Mesenchymal stem cell (in vitro differentiated cells and primary cell): Measurements from ENCODE around the gene ZFYVE1.

Source experiments
- DNase-seq: peaks from one replicate; pipeline ENCODE4 v3.0.0-alpha.2; 2013
- H2AFZ ChIP-seq: one replicate; pipeline ENCODE4 v1.6.1; 2013; ENCODE audit warnings: low read depth, mild to moderate bottlenecking, control low read depth, inconsistent platforms, low read length, moderate library complexity
- H2AK5ac ChIP-seq: 2 replicates; pipeline ENCODE4 v1.6.1; 2013; ENCODE audit warnings: low read length, moderate library complexity, mild to moderate bottlenecking, inconsistent platforms; ENCODE audit not compliant: severe bottlenecking
- H2BK120ac ChIP-seq: one replicate; pipeline ENCODE4 v1.6.1; 2013; ENCODE audit warnings: low read depth, mild to moderate bottlenecking, inconsistent platforms, low read length, moderate library complexity
- H2BK12ac ChIP-seq, 2 experiments: one replicate each; pipeline ENCODE4 v1.6.1; 2013; ENCODE audit warnings: inconsistent platforms in 2 of 2, low read length in 2 of 2, mild to moderate bottlenecking in 2 of 2, moderate library complexity in 2 of 2, control low read depth in 1 of 2
- H2BK15ac ChIP-seq: one replicate; pipeline ENCODE4 v1.6.1; 2013; ENCODE audit warnings: mild to moderate bottlenecking, low read depth, inconsistent platforms; ENCODE audit not compliant: poor library complexity, severe bottlenecking
- H2BK5ac ChIP-seq: 2 replicates; pipeline ENCODE4 v1.6.1; 2013; ENCODE audit warnings: low read depth, mild to moderate bottlenecking, low read length, control low read depth, inconsistent platforms; ENCODE audit not compliant: poor library complexity, severe bottlenecking
- H3K14ac ChIP-seq, 2 experiments: one replicate each; pipeline ENCODE4 v1.6.1; 2013; ENCODE audit warnings: inconsistent platforms in 2 of 2, low read length in 2 of 2, control low read depth in 1 of 2, mild to moderate bottlenecking in 1 of 2, moderate library complexity in 1 of 2
- H3K18ac ChIP-seq, 2 experiments: one replicate each; pipeline ENCODE4 v1.6.1; 2013; ENCODE audit warnings: inconsistent platforms in 2 of 2, low read length in 2 of 2, control low read depth in 1 of 2, low read depth in 1 of 2, mild to moderate bottlenecking in 1 of 2
- H3K23ac ChIP-seq, 2 experiments: one replicate each; pipeline ENCODE4 v1.6.1; 2013; ENCODE audit warnings: inconsistent platforms in 2 of 2, low read length in 2 of 2, mild to moderate bottlenecking in 2 of 2, moderate library complexity in 2 of 2, control low read depth in 1 of 2
- H3K27ac ChIP-seq: 2 replicates; pipeline ENCODE4 v1.5.1; 2013; ENCODE audit warnings: mild to moderate bottlenecking, moderate library complexity, low read length, control low read depth, inconsistent platforms; ENCODE audit not compliant: poor library complexity, severe bottlenecking
- H3K27me3 ChIP-seq, 2 experiments: 2 replicates each; pipeline versions ENCODE4 v1.6.1 to v1.7.0; 2013; ENCODE audit warnings: low read length in 2 of 2, mild to moderate bottlenecking in 2 of 2, moderate library complexity in 2 of 2, control low read depth in 1 of 2, inconsistent platforms in 1 of 2; ENCODE audit not compliant: control insufficient read depth in 1 of 2, insufficient read depth in 1 of 2
- H3K36me3 ChIP-seq, 2 experiments: 2 replicates each; pipeline versions ENCODE4 v1.6.1 to v1.7.0; 2013; ENCODE audit warnings: low read length in 2 of 2, control low read depth in 1 of 2, inconsistent platforms in 1 of 2, low read depth in 1 of 2, mild to moderate bottlenecking in 1 of 2; ENCODE audit not compliant: insufficient read depth in 2 of 2, control insufficient read depth in 1 of 2
- H3K4ac ChIP-seq, 2 experiments: one replicate each; pipeline ENCODE4 v1.6.1; 2013; ENCODE audit warnings: inconsistent platforms in 2 of 2, low read length in 2 of 2, mild to moderate bottlenecking in 2 of 2, moderate library complexity in 2 of 2, control low read depth in 1 of 2, low read depth in 1 of 2
- H3K4me1 ChIP-seq: 2 replicates; pipeline ENCODE4 v1.6.1; 2013; ENCODE audit warnings: low read depth, low read length, control low read depth; ENCODE audit not compliant: control insufficient read depth, insufficient read depth
- H3K4me2 ChIP-seq: 2 replicates; pipeline ENCODE4 v1.6.1; 2013; ENCODE audit warnings: low read length, mild to moderate bottlenecking, inconsistent platforms; ENCODE audit not compliant: poor library complexity, severe bottlenecking
- H3K4me3 ChIP-seq, 2 experiments: 2 replicates each; pipeline versions ENCODE4 v1.5.1 to v1.7.0; 2013; ENCODE audit warnings: low read length in 2 of 2, mild to moderate bottlenecking in 2 of 2, control low read depth in 1 of 2, low read depth in 1 of 2; ENCODE audit not compliant: insufficient read depth in 1 of 2
- H3K79me1 ChIP-seq: replicated peaks from 2 replicates; pipeline ENCODE4 v1.6.1; 2013; ENCODE audit warnings: mild to moderate bottlenecking, control low read depth, low read length, inconsistent platforms; ENCODE audit not compliant: poor library complexity, severe bottlenecking
- H3K9ac ChIP-seq: 2 replicates; pipeline ENCODE4 v1.7.0; 2013; ENCODE audit warnings: mild to moderate bottlenecking, low read length, moderate library complexity
- H3K9me3 ChIP-seq: 2 replicates; pipeline ENCODE4 v1.7.0; 2013; ENCODE audit warnings: mild to moderate bottlenecking, low read length; ENCODE audit not compliant: control insufficient read depth
- H4K8ac ChIP-seq: one replicate; pipeline ENCODE4 v1.6.1; 2013; ENCODE audit warnings: inconsistent platforms, mild to moderate bottlenecking, low read length, moderate library complexity
- H4K91ac ChIP-seq: one replicate; pipeline ENCODE4 v1.6.1; 2013; ENCODE audit warnings: mild to moderate bottlenecking, low read length, inconsistent platforms
- WGBS: methylation state at CpG from one replicate; pipeline ENCODE4 v1.1.7; 2013; ENCODE audit warnings: mixed read lengths; 5-methylcytosine and 5-hydroxymethylcytosine counted together

ZFYVE1 gene

DNA sequence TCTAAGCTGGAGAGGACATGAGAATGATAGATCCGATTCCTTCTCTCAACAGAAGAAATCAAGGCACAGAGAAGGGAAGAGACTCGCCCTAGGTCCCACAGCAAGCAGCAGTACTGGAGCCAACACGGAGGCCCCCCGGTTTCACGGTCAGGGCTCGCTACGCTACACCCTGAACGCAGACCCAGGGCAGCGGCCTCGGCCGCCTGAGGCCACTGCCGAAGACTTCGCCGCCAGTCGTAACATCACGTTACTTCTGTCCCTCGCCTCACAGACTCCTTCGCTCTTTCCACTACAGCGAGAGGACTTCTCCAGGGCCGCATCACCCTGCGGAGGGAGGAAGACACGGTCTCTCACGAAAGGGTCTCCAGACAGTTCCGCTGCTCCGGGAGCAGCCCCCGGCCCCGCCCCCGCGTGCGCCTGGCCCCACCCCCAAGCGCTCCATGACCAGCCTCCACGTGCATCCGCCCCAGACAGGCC lies 101.1 kb downstream of the ZFYVE1 start:
- H2BK120ac ChIP-seq, result no peak overlapping the region
- peak overlapping the region; percentile 16 to 90 for H3K18ac ChIP-seq
- no peaks in the 10 kb centered on the region for H3K9me3 ChIP-seq
- no peak for DNase-seq
- H2BK15ac ChIP-seq, result no peak overlapping the region
- 28% methylated on average over 29 of the region's 33 CpGs for WGBS
- H3K79me1 ChIP-seq, result peaks cover 18% of the 10 kb centered on the region
- no peak overlapping the region for H3K23ac ChIP-seq
- H4K8ac ChIP-seq, result peak overlapping the region; percentile 62
- H3K4me2 ChIP-seq, result peak overlapping the region; percentile 83
- no peak overlapping the region for H2AK5ac ChIP-seq
- peak overlapping the region; percentile 72 for H2AFZ ChIP-seq
- H3K9ac ChIP-seq, result peak overlapping the region; percentile 88
- peak overlapping the region in 1 of 2 experiments; percentile 37 for H2BK12ac ChIP-seq
- peaks cover 0 to 15% of the 10 kb centered on the region in 2 experiments for H3K36me3 ChIP-seq
- H3K4ac ChIP-seq, result no peak overlapping the region
- peak overlapping the region in 1 of 2 experiments; percentile 53 for H3K14ac ChIP-seq
- no peak overlapping the region for H2BK5ac ChIP-seq
- H3K4me3 ChIP-seq, result peak overlapping the region; percentile 65 to 89
- peak overlapping the region; percentile 37 for H4K91ac ChIP-seq
- H3K27me3 ChIP-seq, result peaks cover 0 to 2% of the 10 kb centered on the region in 2 experiments
- H3K4me1 ChIP-seq, result peaks cover 16% of the 10 kb centered on the region
- H3K27ac ChIP-seq, result no peak overlapping the region

GRCh38 chr14:72925171-72925759 lies 101.6 kb downstream of the ZFYVE1 start:
- peak overlapping the region in 1 of 2 experiments; percentile 18 for H2BK12ac ChIP-seq
- peaks cover 0 to 3% of the 10 kb centered on the region in 2 experiments for H3K27me3 ChIP-seq
- peak overlapping the region; percentile 4 for H4K8ac ChIP-seq
- H2BK15ac ChIP-seq, result peak overlapping the region; percentile 54
- H3K9ac ChIP-seq, result peak overlapping the region; percentile 88
- H2BK5ac ChIP-seq, result no peak overlapping the region
- H2AK5ac ChIP-seq, result peak overlapping the region; percentile 38
- no peak overlapping the region for H2AFZ ChIP-seq
- DNase-seq, result no peak
- peaks cover 16% of the 10 kb centered on the region for H3K4me1 ChIP-seq
- H3K14ac ChIP-seq, result no peak overlapping the region
- H3K27ac ChIP-seq, result no peak overlapping the region
- H3K23ac ChIP-seq, result peak overlapping the region in 1 of 2 experiments; percentile 27
- H3K4me2 ChIP-seq, result no peak overlapping the region
- WGBS, result 93% methylated on average over 22 of the region's 22 CpGs
- peak overlapping the region in 1 of 2 experiments; percentile 89 for H3K4me3 ChIP-seq
- no peaks in the 10 kb centered on the region for H3K9me3 ChIP-seq
- peaks cover 0 to 14% of the 10 kb centered on the region in 2 experiments for H3K36me3 ChIP-seq
- no peak overlapping the region for H3K18ac ChIP-seq
- H2BK120ac ChIP-seq, result no peak overlapping the region
- no peak overlapping the region for H3K4ac ChIP-seq
- peak overlapping the region; percentile 18 for H4K91ac ChIP-seq
- peaks cover 17% of the 10 kb centered on the region for H3K79me1 ChIP-seq

DNA sequence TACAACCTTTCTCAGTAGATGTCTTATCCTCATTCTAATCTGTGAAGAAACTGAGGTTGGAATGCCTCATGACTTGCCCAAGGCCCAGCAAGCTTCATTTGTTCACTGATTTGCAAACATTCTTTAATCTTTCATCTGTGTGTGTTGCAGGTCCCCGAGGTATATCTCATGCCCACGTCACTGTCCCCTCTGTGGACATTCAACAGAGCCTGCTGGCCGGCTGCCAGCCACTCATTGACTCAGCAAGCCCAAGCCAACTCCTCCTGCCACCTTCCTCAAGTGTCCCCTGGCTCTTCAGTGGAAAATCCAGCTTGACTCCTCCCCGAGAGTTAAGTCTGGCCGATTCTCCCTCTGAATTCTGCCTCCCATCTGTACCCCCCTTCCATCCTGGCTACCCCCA lies 102.6 kb downstream of the ZFYVE1 start:
- peaks cover 13% of the 10 kb centered on the region for H3K4me1 ChIP-seq
- H3K27ac ChIP-seq, result no peak overlapping the region
- peaks cover 0 to 12% of the 10 kb centered on the region in 2 experiments for H3K27me3 ChIP-seq
- H4K91ac ChIP-seq, result no peak overlapping the region
- H2BK15ac ChIP-seq, result no peak overlapping the region
- H3K23ac ChIP-seq, result no peak overlapping the region
- H3K79me1 ChIP-seq, result peaks cover 11% of the 10 kb centered on the region
- no peak overlapping the region for H3K14ac ChIP-seq
- H3K4me2 ChIP-seq, result no peak overlapping the region
- no peak overlapping the region for H2AFZ ChIP-seq
- H3K36me3 ChIP-seq, result peaks cover 0 to 6% of the 10 kb centered on the region in 2 experiments
- no peak overlapping the region for H3K9ac ChIP-seq
- no peak overlapping the region for H2AK5ac ChIP-seq
- no peak overlapping the region for H3K4me3 ChIP-seq
- H2BK5ac ChIP-seq, result no peak overlapping the region
- H4K8ac ChIP-seq, result no peak overlapping the region
- no peak for DNase-seq
- no peak overlapping the region for H2BK12ac ChIP-seq
- H3K4ac ChIP-seq, result no peak overlapping the region
- no peaks in the 10 kb centered on the region for H3K9me3 ChIP-seq
- H2BK120ac ChIP-seq, result no peak overlapping the region
- 86% methylated on average over 5 of the region's 5 CpGs for WGBS
- H3K18ac ChIP-seq, result no peak overlapping the region

DNA sequence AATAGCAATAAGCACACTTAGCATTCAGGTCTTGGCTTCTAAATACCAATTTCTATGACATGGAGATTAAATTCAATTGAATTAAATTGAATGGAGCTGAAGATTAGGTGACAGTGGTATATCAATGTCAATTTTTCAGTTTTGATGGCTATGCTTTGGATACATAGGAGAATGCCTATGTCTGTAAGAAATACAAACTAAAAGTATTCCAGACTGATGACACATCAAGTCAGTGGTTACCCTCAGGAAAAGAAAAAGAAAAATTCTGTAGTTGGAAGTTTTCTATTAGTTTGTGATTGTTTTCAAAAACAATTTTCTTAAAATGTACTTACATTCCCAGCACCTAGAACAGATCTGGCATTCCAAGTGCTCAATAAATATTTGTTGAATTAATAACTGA lies 105.5 kb downstream of the ZFYVE1 start:
- Histone ChIP-seq H3K36me3 (no peaks in the 10 kb centered on the region), H3K4me2 (no peak overlapping the region), H3K9ac (no peak overlapping the region), H2BK15ac (no peak overlapping the region), H2BK5ac (no peak overlapping the region), H3K27ac (no peak overlapping the region), H3K79me1 (peaks cover 2% of the 10 kb centered on the region), H3K4me3 (no peak overlapping the region), H3K18ac (no peak overlapping the region), H2AFZ (no peak overlapping the region), H4K8ac (no peak overlapping the region), H3K4me1 (peaks cover 5% of the 10 kb centered on the region), H2BK12ac (no peak overlapping the region), H3K23ac (no peak overlapping the region), H3K27me3 (peaks cover 5 to 36% of the 10 kb centered on the region in 2 experiments), H2AK5ac (no peak overlapping the region), H4K91ac (no peak overlapping the region), H2BK120ac (no peak overlapping the region), H3K14ac (no peak overlapping the region), H3K9me3 (no peaks in the 10 kb centered on the region), H3K4ac (no peak overlapping the region)
- no peak for DNase-seq
